Bronchial epithelial cell (primary cell): Measurements from ENCODE around the gene NOL8. TPM values are rescaled to one million over a fixed set of nuclear protein-coding genes. Genes with fewer than 3 reads are reported as not detected.

Experiments used
- DNase-seq: peaks from one replicate; pipeline ENCODE4 v3.0.0-alpha.2; 2010; ENCODE audit warnings: low read depth
- FAIRE-seq: peaks from 2 replicates; lab custom pipeline; 2011; peaks lifted over from hg19 to GRCh38; lab: Jason Lieb, UNC
- H3K27me3 ChIP-seq: 2 replicates; pipeline ENCODE4 v1.5.1; 2011; ENCODE audit warnings: low read length; ENCODE audit not compliant: control insufficient read depth, insufficient read depth
- H3K36me3 ChIP-seq: 2 replicates; pipeline ENCODE4 v1.5.1; 2011; ENCODE audit warnings: low read length; ENCODE audit not compliant: control insufficient read depth, insufficient read depth
- H3K4me3 ChIP-seq: 2 replicates; pipeline ENCODE4 v1.5.1; 2011; ENCODE audit warnings: mild to moderate bottlenecking, low read depth, low read length, control low read depth
- CTCF ChIP-seq: IDR thresholded peaks from 2 replicates; pipeline ENCODE4 v1.5.1; 2011; ENCODE audit warnings: mild to moderate bottlenecking, moderate library complexity, low read length, control low read depth, inconsistent platforms; ENCODE audit not compliant: insufficient read depth, severe bottlenecking
- total RNA-seq: library from RNA; depleted of rRNA; stranded (reverse); fragments of >200 nt; gene quantifications from 2 replicates; pipeline ENCODE4 v1.2.1, GENCODE V29; 2014

The NOL8 gene
- total RNA-seq, 1 donor from 2014 or later, result 19.7 TPM

- TF ChIP-seq CTCF, result no peak
- Histone ChIP-seq H3K36me3 (peaks cover 3% of the 10 kb centered on the region), H3K27me3 (no peaks in the 10 kb centered on the region), H3K4me3 (no peak overlapping the region)
- no peak for FAIRE-seq
- DNase-seq, result no peak
Observed at GRCh38 chr9:92295240-92295790, 29.8 kb downstream of the NOL8 start.

GRCh38 chr9:92294297-92294676, 30.9 kb downstream of the NOL8 start:
- no peak for FAIRE-seq
- peaks cover 4% of the 10 kb centered on the region for H3K36me3 ChIP-seq
- DNase-seq, result no peak
- no peaks in the 10 kb centered on the region for H3K27me3 ChIP-seq
- no peak for TF ChIP-seq CTCF
- peak overlapping the region; percentile 54 for H3K4me3 ChIP-seq

- Histone ChIP-seq H3K4me3 (peak within 1 kb of the TSS; percentile 54), H3K36me3 (peaks cover 5% of the 10 kb centered on the region), H3K27me3 (no peaks in the 10 kb centered on the region)
- DNase-seq, result peak; percentile 94
- FAIRE-seq, result no peak
- TF ChIP-seq CTCF, result peak; percentile 40
Observed at GRCh38 chr9:92293452-92294296, 31.5 kb downstream of the NOL8 start, which contains the start of gene IARS1. TSS of gene IARS1 (minus strand) at chr9:92293697. CDS start at chr9:92289419, 4,278 bp downstream.

GRCh38 chr9:92293075-92293354, 32.1 kb downstream of the NOL8 start:
- H3K4me3 ChIP-seq, result peak overlapping the region; percentile 54
- TF ChIP-seq CTCF, result no peak
- peaks cover 5% of the 10 kb centered on the region for H3K36me3 ChIP-seq
- H3K27me3 ChIP-seq, result no peaks in the 10 kb centered on the region
- DNase-seq, result no peak
- FAIRE-seq, result no peak

- FAIRE-seq, result no peak
- TF ChIP-seq CTCF, result no peak
- peak; percentile 80 for DNase-seq
- Histone ChIP-seq H3K27me3 (no peaks in the 10 kb centered on the region), H3K4me3 (peak overlapping the region; percentile 54), H3K36me3 (peaks cover 6% of the 10 kb centered on the region)
Observed at GRCh38 chr9:92292338-92293074, 32.6 kb downstream of the NOL8 start.
